ELR (cell line): ENCODE measurements around the gene FBLN2.
"Not testable (repeated sequence)": the region's sequence is repeated elsewhere in the genome, so short reads cannot be mapped to it uniquely, and the experiment has no call there.

ENCODE experiments used
- DNase-seq: peaks from one replicate; pipeline ENCODE4 v3.0.0-alpha.2; 2015; ENCODE audit warnings: low read depth

Gene FBLN2

GRCh38 chr3:13549623-13550422 lies 898 bp downstream of the FBLN2 start:
- peak; percentile 44 for DNase-seq

GRCh38 chr3:13550423-13550690 lies 1.4 kb downstream of the FBLN2 start:
- DNase-seq, result no peak

- DNase-seq, result no peak
These were observed 2.0 kb downstream of the FBLN2 start for GRCh38 chr3:13550791-13551360.

- DNase-seq, result no peak
These were observed 4.1 kb downstream of the FBLN2 start for GRCh38 chr3:13552857-13553652.

GRCh38 chr3:13553686-13554085 lies 4.8 kb downstream of the FBLN2 start:
- DNase-seq, result no peak

- no peak for DNase-seq
These were observed 6.8 kb downstream of the FBLN2 start for GRCh38 chr3:13555753-13556152.

GRCh38 chr3:13556207-13556606 lies 7.3 kb downstream of the FBLN2 start:
- DNase-seq, result no peak

GRCh38 chr3:13556917-13557316 lies 8.0 kb downstream of the FBLN2 start:
- no peak for DNase-seq

- DNase-seq, result no peak
These were observed 8.5 kb downstream of the FBLN2 start for GRCh38 chr3:13557417-13557816.

GRCh38 chr3:13557926-13558325 lies 9.0 kb downstream of the FBLN2 start:
- no peak for DNase-seq

GRCh38 chr3:13558651-13559050 lies 9.7 kb downstream of the FBLN2 start:
- DNase-seq, result no peak

GRCh38 chr3:13559764-13560525 lies 11.0 kb downstream of the FBLN2 start:
- no peak for DNase-seq

- DNase-seq, result peak; percentile 63
These were observed 12.5 kb downstream of the FBLN2 start for GRCh38 chr3:13561376-13561775.

GRCh38 chr3:13561967-13562366 lies 13.0 kb downstream of the FBLN2 start:
- DNase-seq, result no peak

GRCh38 chr3:13562421-13562820 lies 13.5 kb downstream of the FBLN2 start:
- not testable (repeated sequence) for DNase-seq

- DNase-seq, result no peak
These were observed 14.4 kb downstream of the FBLN2 start for GRCh38 chr3:13563321-13563720.

GRCh38 chr3:13563911-13564310 lies 15.0 kb downstream of the FBLN2 start:
- DNase-seq, result no peak

- no peak for DNase-seq
These were observed 16.0 kb downstream of the FBLN2 start for GRCh38 chr3:13564751-13565560.

- no peak for DNase-seq
These were observed 16.9 kb downstream of the FBLN2 start for GRCh38 chr3:13565581-13566452.

- DNase-seq, result no peak
These were observed 17.5 kb downstream of the FBLN2 start for GRCh38 chr3:13566453-13566748.

GRCh38 chr3:13566769-13567310 lies 17.9 kb downstream of the FBLN2 start:
- no peak for DNase-seq
